ENCODE results near the gene C10orf143. TPM values are rescaled to one million over a fixed set of nuclear protein-coding genes. Genes with fewer than 3 reads are reported as not detected.

The C10orf143 gene
- total RNA-seq, 1 experiment from 2014 or later: 0.42 TPM

GRCh38 chr10:130080461-130080814, 30.2 kb downstream of the C10orf143 start:
- DNase-seq: no peak
- Histone ChIP-seq H3K4me3 (ENCODE audit: insufficient read depth, low read depth, low read length) (no peak overlapping the region), H3K27me3 (ENCODE audit: control insufficient read depth, insufficient read depth, low read length) (no peaks in the 10 kb centered on the region), H3K36me3 (replicated peaks; ENCODE audit: control insufficient read depth, insufficient read depth, low read length) (no peaks in the 10 kb centered on the region)

- H3K36me3 ChIP-seq (replicated peaks; ENCODE audit: control insufficient read depth, insufficient read depth, low read length): no peaks in the 10 kb centered on the region
- H3K4me3 ChIP-seq (ENCODE audit: insufficient read depth, low read depth, low read length): no peak overlapping the region
- H3K27me3 ChIP-seq (ENCODE audit: control insufficient read depth, insufficient read depth, low read length): no peaks in the 10 kb centered on the region
- DNase-seq: no peak
Measured at GRCh38 chr10:130079614-130080460, 30.8 kb downstream of the C10orf143 start.

- Histone ChIP-seq H3K4me3 (ENCODE audit: insufficient read depth, low read depth, low read length) (no peak overlapping the region), H3K36me3 (replicated peaks; ENCODE audit: control insufficient read depth, insufficient read depth, low read length) (no peaks in the 10 kb centered on the region), H3K27me3 (ENCODE audit: control insufficient read depth, insufficient read depth, low read length) (no peaks in the 10 kb centered on the region)
- DNase-seq: peak; percentile 52
Measured at GRCh38 chr10:130078120-130078519, 32.5 kb downstream of the C10orf143 start.

- H3K27me3 ChIP-seq (ENCODE audit: control insufficient read depth, insufficient read depth, low read length): no peaks in the 10 kb centered on the region
- H3K36me3 ChIP-seq (replicated peaks; ENCODE audit: control insufficient read depth, insufficient read depth, low read length): no peaks in the 10 kb centered on the region
- no peak for DNase-seq
- H3K4me3 ChIP-seq (ENCODE audit: insufficient read depth, low read depth, low read length): no peak overlapping the region
Measured at GRCh38 chr10:130076681-130077080, 33.9 kb downstream of the C10orf143 start.

DNA sequence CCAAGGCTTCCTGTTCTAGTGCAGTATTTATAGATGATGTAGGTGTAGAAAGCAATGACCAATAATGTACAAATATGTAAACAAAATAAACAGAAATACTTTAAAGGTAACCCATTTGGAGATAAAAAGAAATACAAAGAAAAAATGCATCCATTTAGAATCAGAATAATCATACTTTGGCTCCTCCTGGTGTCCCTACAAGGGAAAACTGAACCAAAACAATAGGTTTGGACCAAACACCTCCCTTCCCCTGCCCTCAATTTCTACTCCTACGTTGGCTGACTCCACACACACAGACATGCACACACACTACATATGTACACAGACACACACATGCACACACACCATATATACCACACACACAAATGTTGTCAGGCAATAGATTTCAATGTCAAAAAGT, 36.0 kb downstream of the C10orf143 start:
- DNase-seq: no peak
- no peaks in the 10 kb centered on the region for H3K27me3 ChIP-seq (ENCODE audit: control insufficient read depth, insufficient read depth, low read length)

DNA sequence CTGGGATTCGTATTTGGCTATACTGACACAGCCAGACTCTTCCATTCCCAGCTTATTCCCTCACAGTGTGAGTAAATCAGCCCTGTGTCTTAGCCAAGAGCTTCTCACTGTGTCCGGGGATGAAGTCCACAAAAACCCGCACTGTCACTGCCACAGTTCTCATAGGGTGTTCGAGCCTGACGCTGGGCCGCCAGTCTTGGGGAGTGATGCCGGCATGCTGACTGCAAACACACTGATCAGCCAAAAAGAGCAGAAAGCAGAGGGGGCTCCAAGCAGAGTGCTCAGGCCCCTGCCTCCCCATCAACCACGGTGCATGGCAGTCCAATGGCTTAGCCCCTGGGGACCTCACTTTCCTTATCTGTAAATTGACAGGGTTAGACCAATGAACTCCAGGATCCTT, 36.7 kb downstream of the C10orf143 start:
- Histone ChIP-seq H3K4me3 (ENCODE audit: insufficient read depth, low read depth, low read length) (no peak overlapping the region), H3K36me3 (replicated peaks; ENCODE audit: control insufficient read depth, insufficient read depth, low read length) (no peaks in the 10 kb centered on the region), H3K27me3 (ENCODE audit: control insufficient read depth, insufficient read depth, low read length) (no peaks in the 10 kb centered on the region)
- DNase-seq: no peak

More for the DNA sequence above, 36.0 kb downstream of the C10orf143 start:
- Histone ChIP-seq H3K36me3 (replicated peaks; ENCODE audit: control insufficient read depth, insufficient read depth, low read length) (no peaks in the 10 kb centered on the region), H3K4me3 (ENCODE audit: insufficient read depth, low read depth, low read length) (no peak overlapping the region)

- DNase-seq: no peak
- H3K27me3 ChIP-seq (ENCODE audit: control insufficient read depth, insufficient read depth, low read length): no peaks in the 10 kb centered on the region
Measured at GRCh38 chr10:130072247-130072646, 38.4 kb downstream of the C10orf143 start.

DNA sequence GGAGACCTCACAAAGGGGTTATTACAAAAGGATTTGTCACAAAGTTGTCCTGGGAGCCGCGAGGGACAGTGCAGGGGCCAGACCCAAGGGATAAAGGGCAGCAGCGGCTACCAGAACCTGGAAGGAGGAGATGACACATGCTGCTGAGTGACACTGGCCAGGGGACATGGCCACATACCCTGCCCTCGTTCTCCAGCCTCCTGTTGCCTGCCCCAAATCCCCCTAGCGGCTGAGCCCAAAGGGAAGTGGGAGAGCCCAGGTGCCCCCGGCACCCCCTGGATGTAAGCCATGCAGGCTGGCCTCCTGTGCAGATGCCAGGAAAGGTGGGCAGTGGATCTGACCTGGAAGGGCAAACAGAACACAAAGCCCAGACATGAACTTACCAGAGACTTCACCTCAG, 42.7 kb downstream of the C10orf143 start:
- H3K27me3 ChIP-seq (ENCODE audit: control insufficient read depth, insufficient read depth, low read length): no peaks in the 10 kb centered on the region
- H3K36me3 ChIP-seq (replicated peaks; ENCODE audit: control insufficient read depth, insufficient read depth, low read length): no peaks in the 10 kb centered on the region
- no peak overlapping the region for H3K4me3 ChIP-seq (ENCODE audit: insufficient read depth, low read depth, low read length)
- no peak for DNase-seq

More at GRCh38 chr10:130072247-130072646, 38.4 kb downstream of the C10orf143 start:
- no peaks in the 10 kb centered on the region for H3K36me3 ChIP-seq (replicated peaks; ENCODE audit: control insufficient read depth, insufficient read depth, low read length)
- no peak overlapping the region for H3K4me3 ChIP-seq (ENCODE audit: insufficient read depth, low read depth, low read length)

DNA sequence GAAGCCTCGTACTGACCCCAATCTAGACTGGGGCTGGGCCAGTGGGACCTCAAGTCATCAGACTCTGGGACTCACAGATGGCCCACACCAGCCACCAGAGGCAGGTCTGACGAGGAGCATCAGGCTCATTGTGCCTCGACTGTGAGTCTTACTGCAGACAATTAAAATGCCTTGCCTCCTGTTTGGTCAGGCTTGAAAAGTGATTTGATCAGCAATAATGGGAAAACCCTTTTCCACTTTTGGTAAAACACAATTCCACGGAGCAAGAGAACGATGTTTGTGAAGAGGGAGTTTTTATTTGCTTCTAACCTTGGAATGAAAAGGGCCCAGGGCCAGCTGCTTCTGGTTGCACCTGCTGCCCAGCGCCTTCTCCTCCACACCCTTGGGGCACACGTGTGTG, 43.9 kb downstream of the C10orf143 start:
- Histone ChIP-seq H3K36me3 (replicated peaks; ENCODE audit: control insufficient read depth, insufficient read depth, low read length) (no peaks in the 10 kb centered on the region), H3K4me3 (ENCODE audit: insufficient read depth, low read depth, low read length) (no peak overlapping the region), H3K27me3 (ENCODE audit: control insufficient read depth, insufficient read depth, low read length) (no peaks in the 10 kb centered on the region)
- no peak for DNase-seq

- Histone ChIP-seq H3K27me3 (ENCODE audit: control insufficient read depth, insufficient read depth, low read length) (no peaks in the 10 kb centered on the region), H3K36me3 (replicated peaks; ENCODE audit: control insufficient read depth, insufficient read depth, low read length) (no peaks in the 10 kb centered on the region), H3K4me3 (ENCODE audit: insufficient read depth, low read depth, low read length) (no peak overlapping the region)
- no peak for DNase-seq
Measured at GRCh38 chr10:130065251-130065650, 45.4 kb downstream of the C10orf143 start.

DNA sequence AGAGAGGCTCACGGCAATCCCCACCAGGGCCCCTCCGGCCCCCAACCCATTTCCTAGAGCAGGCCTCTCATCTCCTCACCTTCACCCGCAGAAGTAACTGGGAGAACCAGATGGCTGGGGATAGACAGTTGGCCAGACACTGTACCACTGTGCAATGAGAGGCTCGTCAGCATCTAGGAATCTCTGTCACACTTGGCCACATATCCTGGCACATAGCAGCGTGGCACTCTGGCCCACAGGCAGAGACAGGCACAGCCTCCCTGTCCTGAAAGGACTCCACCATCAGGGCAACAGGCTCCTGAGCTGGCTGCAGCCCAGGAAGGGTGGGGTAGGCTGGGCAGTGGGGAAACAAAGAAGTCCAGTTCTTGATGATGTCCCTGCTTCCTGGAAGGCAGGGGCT, 45.8 kb downstream of the C10orf143 start:
- no peaks in the 10 kb centered on the region for H3K36me3 ChIP-seq (replicated peaks; ENCODE audit: control insufficient read depth, insufficient read depth, low read length)
- no peaks in the 10 kb centered on the region for H3K27me3 ChIP-seq (ENCODE audit: control insufficient read depth, insufficient read depth, low read length)
- no peak overlapping the region for H3K4me3 ChIP-seq (ENCODE audit: insufficient read depth, low read depth, low read length)
- no peak for DNase-seq

DNA sequence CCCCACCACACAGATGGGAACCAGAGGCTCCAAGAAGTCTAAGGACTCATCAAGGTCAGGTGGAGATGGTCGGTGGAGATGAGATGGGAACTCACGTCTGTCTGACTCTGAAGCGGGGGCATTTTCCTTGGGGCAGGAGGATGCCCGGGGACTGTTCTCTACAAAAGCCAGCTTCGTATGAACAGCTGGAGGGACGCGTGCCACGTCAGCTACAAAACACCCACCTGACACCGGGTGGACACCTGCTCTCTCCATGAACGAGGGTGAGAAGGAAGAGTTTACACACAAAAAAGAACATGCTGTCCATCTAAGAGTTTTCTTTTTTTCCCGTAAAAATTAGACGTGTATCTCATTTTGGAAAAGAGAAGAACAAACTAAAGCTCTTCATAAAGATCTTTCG, 47.7 kb downstream of the C10orf143 start:
- H3K4me3 ChIP-seq (ENCODE audit: insufficient read depth, low read depth, low read length): no peak overlapping the region
- no peaks in the 10 kb centered on the region for H3K27me3 ChIP-seq (ENCODE audit: control insufficient read depth, insufficient read depth, low read length)
- no peaks in the 10 kb centered on the region for H3K36me3 ChIP-seq (replicated peaks; ENCODE audit: control insufficient read depth, insufficient read depth, low read length)
- DNase-seq: no peak

DNA sequence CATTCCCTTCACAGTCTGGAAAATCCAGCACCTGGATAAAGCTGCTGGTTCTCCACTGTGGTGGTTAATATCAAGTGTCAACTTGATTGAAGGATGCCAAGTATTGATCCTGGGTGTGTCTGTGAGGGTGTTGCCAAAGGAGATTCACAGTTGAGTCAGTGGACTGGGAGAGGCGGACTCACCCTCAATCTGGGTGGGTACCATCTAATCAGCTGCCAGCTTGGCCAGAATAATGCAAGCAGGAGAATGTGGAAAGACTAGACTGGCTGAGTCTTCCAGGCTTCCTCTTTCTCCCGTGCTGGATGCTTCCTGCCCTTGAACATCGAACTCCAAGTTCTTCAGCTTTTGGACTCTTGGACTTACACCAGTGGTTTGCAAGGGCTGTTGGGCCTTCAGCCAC, 48.4 kb downstream of the C10orf143 start:
- Histone ChIP-seq H3K36me3 (replicated peaks; ENCODE audit: control insufficient read depth, insufficient read depth, low read length) (no peaks in the 10 kb centered on the region), H3K4me3 (ENCODE audit: insufficient read depth, low read depth, low read length) (no peak overlapping the region), H3K27me3 (ENCODE audit: control insufficient read depth, insufficient read depth, low read length) (no peaks in the 10 kb centered on the region)
- no peak for DNase-seq

GRCh38 chr10:130061760-130062159, 48.9 kb downstream of the C10orf143 start:
- Histone ChIP-seq H3K36me3 (replicated peaks; ENCODE audit: control insufficient read depth, insufficient read depth, low read length) (no peaks in the 10 kb centered on the region), H3K4me3 (ENCODE audit: insufficient read depth, low read depth, low read length) (no peak overlapping the region), H3K27me3 (ENCODE audit: control insufficient read depth, insufficient read depth, low read length) (no peaks in the 10 kb centered on the region)
- no peak for DNase-seq

- DNase-seq: no peak
- Histone ChIP-seq H3K27me3 (ENCODE audit: control insufficient read depth, insufficient read depth, low read length) (no peaks in the 10 kb centered on the region), H3K36me3 (replicated peaks; ENCODE audit: control insufficient read depth, insufficient read depth, low read length) (no peaks in the 10 kb centered on the region), H3K4me3 (ENCODE audit: insufficient read depth, low read depth, low read length) (no peak overlapping the region)
Measured at GRCh38 chr10:130054021-130054420, 56.6 kb downstream of the C10orf143 start.

All from H7 (cell line).